RWPE2 (cell line): ENCODE measurements around the gene CHST7.

Source experiments
- ATAC-seq: fragments of 200-7000 bp; cut with Tn5 transposase; 3 replicates; pipeline ENCODE4 v1.9.1; 2021; ENCODE audit warnings: low read depth
- DNase-seq: peaks from one replicate; pipeline ENCODE4 v3.0.0-alpha.2; 2020; ENCODE audit warnings: low spot score
- H3K27ac ChIP-seq: fragments of 450-650 bp; 2 replicates; pipeline ENCODE4 v1.5.1; 2017; ENCODE audit warnings: mild to moderate bottlenecking; ENCODE audit not compliant: poor library complexity, severe bottlenecking
- H3K27me3 ChIP-seq: fragments of 250-450 bp; sonication (Bioruptor Pico); 2 replicates; pipeline ENCODE4 v1.5.1; 2021; ENCODE audit warnings: mild to moderate bottlenecking, moderate library complexity; ENCODE audit not compliant: insufficient read depth, poor library complexity, severe bottlenecking
- H3K36me3 ChIP-seq: fragments of 250-450 bp; sonication (Bioruptor Pico); 2 replicates; pipeline ENCODE4 v1.5.1; 2020; ENCODE audit warnings: low read depth, mild to moderate bottlenecking, moderate library complexity
- H3K4me1 ChIP-seq: fragments of 250-450 bp; sonication (Bioruptor Pico); 2 replicates; pipeline ENCODE4 v1.5.1; 2021; ENCODE audit warnings: mild to moderate bottlenecking, moderate library complexity; ENCODE audit not compliant: insufficient read depth, poor library complexity, severe bottlenecking
- H3K4me3 ChIP-seq: fragments of 250-450 bp; sonication (Bioruptor Pico); 2 replicates; pipeline ENCODE4 v1.5.1; 2021; ENCODE audit warnings: mild to moderate bottlenecking, moderate library complexity; ENCODE audit not compliant: severe bottlenecking
- H3K9me3 ChIP-seq: fragments of 250-450 bp; sonication (Bioruptor Pico); 2 replicates; pipeline ENCODE4 v1.5.1; 2021; ENCODE audit warnings: mild to moderate bottlenecking, moderate library complexity; ENCODE audit not compliant: severe bottlenecking
- TF ChIP-seq, protein P1 (sequence below): fragments of 450-650 bp; IDR thresholded peaks from one replicate; pipeline ENCODE4 v1.5.1; 2017; ENCODE audit warnings: mild to moderate bottlenecking, moderate library complexity; ENCODE audit not compliant: poor library complexity, severe bottlenecking

CHST7 gene

DNA sequence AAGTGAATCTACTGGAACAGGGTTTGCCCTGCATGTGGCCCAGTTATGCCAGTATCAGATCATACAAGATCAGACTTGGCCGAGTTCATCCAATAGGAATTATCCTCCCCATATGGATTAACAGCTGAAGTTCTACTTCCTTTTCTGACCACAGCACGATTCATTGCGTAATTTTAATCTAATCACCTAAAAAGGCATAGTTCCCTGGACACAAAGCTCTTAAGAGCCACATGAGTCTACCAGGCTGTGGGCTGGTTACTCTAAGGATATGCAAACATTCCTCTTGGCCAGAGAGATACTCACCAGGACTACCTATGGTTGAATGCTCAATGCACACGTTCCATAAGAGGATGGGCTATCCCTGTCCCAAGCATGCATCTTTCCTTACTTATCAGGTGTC is 46.9 kb downstream of the CHST7 start:
- H3K36me3 ChIP-seq: peaks cover 12% of the 10 kb centered on the region
- H3K27me3 ChIP-seq: no peaks in the 10 kb centered on the region
- H3K9me3 ChIP-seq: no peaks in the 10 kb centered on the region
- no peak overlapping the region for H3K4me3 ChIP-seq
- ATAC-seq (no peak), DNase-seq (no peak)
- H3K4me1 ChIP-seq: no peaks in the 10 kb centered on the region
- TF ChIP-seq, protein P1, sequence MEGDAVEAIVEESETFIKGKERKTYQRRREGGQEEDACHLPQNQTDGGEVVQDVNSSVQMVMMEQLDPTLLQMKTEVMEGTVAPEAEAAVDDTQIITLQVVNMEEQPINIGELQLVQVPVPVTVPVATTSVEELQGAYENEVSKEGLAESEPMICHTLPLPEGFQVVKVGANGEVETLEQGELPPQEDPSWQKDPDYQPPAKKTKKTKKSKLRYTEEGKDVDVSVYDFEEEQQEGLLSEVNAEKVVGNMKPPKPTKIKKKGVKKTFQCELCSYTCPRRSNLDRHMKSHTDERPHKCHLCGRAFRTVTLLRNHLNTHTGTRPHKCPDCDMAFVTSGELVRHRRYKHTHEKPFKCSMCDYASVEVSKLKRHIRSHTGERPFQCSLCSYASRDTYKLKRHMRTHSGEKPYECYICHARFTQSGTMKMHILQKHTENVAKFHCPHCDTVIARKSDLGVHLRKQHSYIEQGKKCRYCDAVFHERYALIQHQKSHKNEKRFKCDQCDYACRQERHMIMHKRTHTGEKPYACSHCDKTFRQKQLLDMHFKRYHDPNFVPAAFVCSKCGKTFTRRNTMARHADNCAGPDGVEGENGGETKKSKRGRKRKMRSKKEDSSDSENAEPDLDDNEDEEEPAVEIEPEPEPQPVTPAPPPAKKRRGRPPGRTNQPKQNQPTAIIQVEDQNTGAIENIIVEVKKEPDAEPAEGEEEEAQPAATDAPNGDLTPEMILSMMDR: no peak
- no peak overlapping the region for H3K27ac ChIP-seq

DNA sequence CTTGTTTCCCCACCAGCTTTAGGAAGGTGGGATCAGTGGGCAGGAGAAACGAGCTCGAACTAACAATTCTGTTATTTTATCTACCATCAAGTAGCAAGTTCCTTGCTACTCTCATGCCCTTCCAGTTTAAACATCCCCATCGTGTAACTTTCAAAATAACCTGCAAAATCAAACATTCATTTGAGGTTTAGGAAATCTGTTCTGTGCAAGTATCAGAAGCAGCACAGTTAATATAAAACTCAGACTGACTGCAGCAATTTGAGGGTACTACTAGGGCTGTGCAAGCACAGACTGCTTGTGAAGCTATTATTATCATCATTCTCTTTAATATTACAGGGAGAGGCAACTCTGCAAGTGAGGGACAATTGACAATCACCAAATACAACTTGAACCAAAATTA is 48.0 kb downstream of the CHST7 start:
- DNase-seq (no peak), ATAC-seq (no peak)
- H3K27ac ChIP-seq: no peak overlapping the region
- TF ChIP-seq, protein P1: no peak
- peaks cover 12% of the 10 kb centered on the region for H3K36me3 ChIP-seq
- H3K27me3 ChIP-seq: no peaks in the 10 kb centered on the region
- no peaks in the 10 kb centered on the region for H3K4me1 ChIP-seq
- no peak overlapping the region for H3K4me3 ChIP-seq
- no peaks in the 10 kb centered on the region for H3K9me3 ChIP-seq

DNA sequence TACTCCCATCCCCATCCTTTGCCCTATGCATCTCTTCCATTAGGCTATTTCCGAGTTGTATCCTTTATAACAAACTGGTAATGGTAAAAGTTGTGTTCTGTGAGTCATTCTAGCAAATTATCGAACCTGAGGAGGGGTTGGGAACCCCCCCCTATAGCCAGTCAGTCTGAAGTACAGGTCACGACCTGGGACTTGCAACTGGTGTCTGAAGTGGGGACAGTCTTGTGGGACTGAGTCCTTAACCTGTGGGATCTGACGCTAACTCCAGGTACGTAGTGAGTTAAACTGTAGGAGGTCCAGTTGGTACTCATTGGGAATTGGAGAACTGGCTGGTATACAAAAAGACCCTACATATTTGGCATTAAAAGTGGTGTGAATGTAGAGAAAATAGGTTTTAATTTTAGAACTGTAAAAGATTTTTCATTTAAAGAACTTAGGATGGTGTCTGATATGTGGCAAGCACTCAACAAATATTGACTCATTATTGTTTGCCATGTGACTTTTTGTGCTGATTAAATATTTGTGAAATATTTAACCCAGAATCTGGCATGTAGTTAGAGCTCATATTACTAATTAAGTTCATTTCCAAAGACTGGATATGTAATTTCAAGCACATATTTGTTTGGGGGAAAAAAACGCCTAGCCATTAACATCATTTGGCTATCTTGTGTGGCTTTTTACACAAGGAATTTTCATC is 50.7 kb downstream of the CHST7 start:
- Histone ChIP-seq H3K27me3 (no peaks in the 10 kb centered on the region), H3K9me3 (no peaks in the 10 kb centered on the region), H3K4me1 (no peaks in the 10 kb centered on the region), H3K4me3 (no peak overlapping the region), H3K27ac (no peak overlapping the region), H3K36me3 (peaks cover 6% of the 10 kb centered on the region)
- no peak for ATAC-seq
- TF ChIP-seq, protein P1: no peak
- DNase-seq: no peak

DNA sequence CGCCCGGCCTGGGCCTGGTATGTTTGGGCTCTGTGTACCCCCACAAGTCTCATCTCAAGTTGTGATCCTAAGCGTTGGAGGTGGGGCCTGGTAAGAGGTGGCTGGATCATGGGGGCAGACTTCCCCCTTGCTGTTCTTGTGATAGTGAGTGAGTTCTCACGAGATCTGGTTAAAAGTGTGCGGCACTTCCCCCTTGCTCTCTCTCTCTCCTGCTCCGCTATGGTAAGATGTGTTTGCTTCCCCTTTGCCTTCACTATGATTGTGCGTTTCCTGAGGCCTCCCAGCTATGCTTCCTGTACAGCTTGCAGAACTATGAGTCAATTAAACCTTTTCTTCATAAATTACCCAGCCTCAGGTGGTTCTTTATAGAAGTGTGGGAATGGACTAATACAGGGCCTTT is 53.0 kb downstream of the CHST7 start:
- Histone ChIP-seq H3K9me3 (no peaks in the 10 kb centered on the region), H3K27me3 (no peaks in the 10 kb centered on the region), H3K4me1 (no peaks in the 10 kb centered on the region), H3K4me3 (no peak overlapping the region), H3K36me3 (no peaks in the 10 kb centered on the region), H3K27ac (no peak overlapping the region)
- no peak for ATAC-seq
- TF ChIP-seq, protein P1: no peak
- no peak for DNase-seq

DNA sequence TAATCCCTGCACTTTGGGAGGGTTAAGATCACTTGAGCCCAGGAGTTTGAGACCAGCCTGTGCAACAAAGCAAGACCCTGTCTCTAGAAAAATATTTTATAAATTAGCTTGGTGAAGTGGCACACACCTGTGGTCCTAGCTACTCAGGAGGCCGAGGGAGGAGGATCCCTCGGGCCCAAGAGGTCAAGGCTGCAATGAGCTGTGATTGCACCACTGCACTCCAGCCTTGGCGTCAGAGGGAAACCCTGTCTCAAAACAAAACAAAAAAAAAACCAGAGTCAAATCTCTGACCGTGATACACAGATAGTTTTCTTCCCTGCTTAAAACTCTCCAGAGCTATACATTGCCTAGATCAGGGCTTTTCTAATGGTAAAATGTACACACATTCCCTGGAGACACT is 53.5 kb downstream of the CHST7 start:
- H3K4me3 ChIP-seq: no peak overlapping the region
- H3K36me3 ChIP-seq: no peaks in the 10 kb centered on the region
- no peaks in the 10 kb centered on the region for H3K4me1 ChIP-seq
- ATAC-seq: no peak
- TF ChIP-seq, protein P1: no peak
- H3K27me3 ChIP-seq: no peaks in the 10 kb centered on the region
- no peak for DNase-seq
- no peaks in the 10 kb centered on the region for H3K9me3 ChIP-seq
- H3K27ac ChIP-seq: no peak overlapping the region
